GM19043 (cell line): Measurements from ENCODE around the gene CCL4.

ENCODE experiments used
- ATAC-seq: cut with Tn5 transposase; IDR thresholded peaks from one replicate; pipeline ENCODE4 v1.9.1; 2021; ENCODE audit warnings: low read depth; ENCODE audit not compliant: unreplicated experiment

Gene CCL4

DNA sequence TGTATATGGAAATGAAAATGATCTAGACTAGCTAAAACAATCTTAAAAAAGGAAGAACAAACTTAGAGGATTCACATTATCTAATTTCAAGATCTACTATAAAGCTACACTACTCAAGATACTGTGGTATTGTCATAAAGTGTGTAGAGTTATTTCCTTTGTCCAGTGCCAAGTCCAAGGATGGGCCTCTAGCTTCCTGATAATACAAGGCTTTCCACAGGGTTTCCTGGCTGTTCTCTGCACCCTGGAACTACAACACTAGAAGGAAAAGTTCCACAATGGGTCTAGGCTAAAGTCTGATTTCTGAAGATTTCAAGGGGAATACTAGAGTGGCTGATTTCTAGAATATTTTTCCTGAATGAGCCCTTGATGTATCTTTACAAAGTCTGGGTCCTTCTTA, 38.6 kb downstream of the CCL4 start:
- no peak for ATAC-seq

DNA sequence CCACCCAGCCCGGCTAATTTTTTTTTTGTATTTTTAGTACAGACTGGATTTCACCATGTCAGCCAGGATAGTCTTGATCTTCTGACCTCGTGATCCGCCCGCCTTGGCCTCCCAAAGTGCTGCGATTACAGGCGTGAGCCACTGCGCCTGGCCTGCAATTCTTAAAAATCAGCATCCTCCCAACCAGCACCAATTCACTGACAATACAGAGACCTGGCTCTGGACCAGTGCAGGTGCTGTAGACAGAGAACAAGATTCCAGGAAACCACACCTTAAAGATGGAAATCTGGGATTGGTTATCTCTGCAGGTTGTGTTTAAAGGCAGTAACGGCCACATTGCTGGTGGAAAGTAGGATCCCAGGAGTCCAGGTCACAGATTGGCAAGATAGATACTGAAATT, 39.2 kb downstream of the CCL4 start:
- ATAC-seq, result no peak

- ATAC-seq, result no peak
These were observed 40.4 kb downstream of the CCL4 start for GRCh38 chr17:36144014-36144413.

- ATAC-seq, result no peak
These were observed 41.5 kb downstream of the CCL4 start for GRCh38 chr17:36144981-36145729.

DNA sequence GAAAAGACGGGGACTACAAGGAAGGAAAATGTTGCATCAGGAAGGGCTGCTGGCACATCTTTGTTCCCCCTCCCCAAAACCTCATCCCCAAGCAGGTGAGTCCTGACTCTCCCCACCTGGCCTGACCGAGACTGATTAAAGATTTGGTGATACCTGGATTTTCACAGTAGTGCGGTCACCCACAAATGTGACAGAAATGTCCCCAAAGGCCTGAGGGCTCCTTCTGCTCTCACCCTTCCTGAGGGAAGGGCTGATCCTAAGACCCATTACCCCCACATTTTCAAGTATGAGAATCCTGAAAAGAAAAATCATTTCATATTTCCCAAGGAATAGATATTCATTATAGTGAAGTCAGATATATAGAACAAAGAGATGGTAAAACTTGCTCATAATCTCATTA, 44.0 kb downstream of the CCL4 start:
- ATAC-seq, result no peak

DNA sequence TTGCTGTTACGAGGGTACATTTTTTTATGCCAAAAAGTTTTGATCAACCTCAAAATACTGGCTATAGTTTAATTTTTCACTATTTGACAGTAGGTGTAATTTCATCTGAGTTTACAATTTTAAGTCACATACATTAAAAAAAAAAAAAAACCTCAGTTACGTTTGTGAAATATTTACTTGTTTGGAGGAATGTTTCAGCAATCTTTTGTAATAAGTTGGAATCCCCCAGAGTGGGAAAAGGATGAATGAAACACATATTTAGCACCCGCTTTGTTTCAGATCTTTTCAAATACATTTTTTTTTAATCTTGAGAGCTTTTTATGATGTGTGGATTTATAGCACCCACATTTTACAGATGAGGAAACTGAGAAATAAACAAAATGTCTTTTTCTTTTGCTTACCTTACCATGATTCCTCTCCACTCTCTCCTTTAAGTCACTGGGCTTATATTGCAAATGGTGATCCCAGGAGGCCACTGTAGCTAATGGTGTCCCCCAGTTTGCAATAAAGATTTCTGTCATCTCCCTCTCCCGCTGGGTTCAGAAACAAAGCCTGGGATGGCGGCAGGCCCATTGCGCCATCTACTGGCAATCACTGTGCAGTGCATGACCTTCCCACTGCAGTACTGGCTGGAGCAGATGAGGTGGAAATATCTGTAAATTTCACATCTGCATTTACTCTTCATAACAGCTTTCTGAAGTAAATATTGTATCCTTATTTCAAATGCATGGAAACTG, 45.1 kb downstream of the CCL4 start:
- ATAC-seq, result no peak

DNA sequence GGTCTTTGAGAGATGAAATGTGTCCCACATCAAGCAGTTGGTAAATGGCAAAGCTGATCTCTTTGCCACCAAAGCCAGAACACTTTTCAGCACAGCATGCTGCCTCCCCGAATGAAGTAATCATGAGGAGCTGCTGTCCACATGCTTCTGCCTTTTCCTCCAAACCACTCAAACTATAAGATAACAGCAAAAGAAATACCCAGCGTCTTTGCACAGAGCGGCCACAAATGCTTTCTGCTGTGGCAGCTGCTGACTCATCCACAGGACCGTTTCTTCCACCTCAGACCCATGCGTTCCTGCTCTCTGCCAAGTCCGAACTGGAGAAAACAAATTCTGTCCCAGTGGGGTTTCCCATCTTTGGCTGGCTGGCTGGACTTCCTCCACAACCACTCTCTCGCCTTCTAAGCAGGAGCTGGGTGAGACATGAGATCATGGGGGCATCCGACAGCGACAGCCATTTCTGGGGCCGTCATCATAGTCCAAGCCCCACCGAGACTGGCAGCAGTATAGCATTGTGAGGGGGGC, 45.7 kb downstream of the CCL4 start:
- no peak for ATAC-seq

DNA sequence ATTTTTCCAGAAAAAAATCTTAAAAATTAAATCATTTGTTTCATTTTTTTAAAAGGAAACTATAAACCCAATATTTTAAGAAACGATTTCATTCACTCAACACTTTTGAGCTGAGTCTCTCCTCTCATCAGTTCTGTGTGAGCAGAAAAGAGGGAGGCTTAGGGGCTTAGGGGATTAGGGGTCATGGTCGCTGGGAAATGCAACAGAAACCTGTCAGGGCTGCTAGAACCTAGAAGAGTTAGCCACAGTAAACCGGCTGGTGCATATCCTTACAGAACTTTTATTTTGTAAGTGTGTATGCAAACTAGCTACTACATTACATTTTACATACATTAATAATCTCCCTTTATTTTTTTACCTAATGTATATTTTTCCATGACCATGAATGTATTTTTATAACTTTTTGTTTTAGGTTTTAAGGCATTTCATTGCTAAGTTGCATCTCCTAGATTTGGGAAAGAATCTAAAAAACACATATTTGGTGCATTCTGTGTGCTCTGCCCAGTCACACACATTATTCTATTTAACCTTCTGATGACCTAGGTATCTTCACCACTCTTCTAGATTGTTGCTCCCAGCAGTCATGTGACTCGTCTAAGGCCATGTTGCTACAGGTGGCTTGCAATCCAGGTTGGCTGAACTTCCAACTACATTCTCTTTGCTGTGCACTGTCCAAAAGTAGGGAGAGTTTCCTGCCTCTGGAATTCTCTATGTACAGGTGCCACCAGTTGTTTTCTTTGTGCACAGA, 48.4 kb downstream of the CCL4 start:
- ATAC-seq, result no peak

DNA sequence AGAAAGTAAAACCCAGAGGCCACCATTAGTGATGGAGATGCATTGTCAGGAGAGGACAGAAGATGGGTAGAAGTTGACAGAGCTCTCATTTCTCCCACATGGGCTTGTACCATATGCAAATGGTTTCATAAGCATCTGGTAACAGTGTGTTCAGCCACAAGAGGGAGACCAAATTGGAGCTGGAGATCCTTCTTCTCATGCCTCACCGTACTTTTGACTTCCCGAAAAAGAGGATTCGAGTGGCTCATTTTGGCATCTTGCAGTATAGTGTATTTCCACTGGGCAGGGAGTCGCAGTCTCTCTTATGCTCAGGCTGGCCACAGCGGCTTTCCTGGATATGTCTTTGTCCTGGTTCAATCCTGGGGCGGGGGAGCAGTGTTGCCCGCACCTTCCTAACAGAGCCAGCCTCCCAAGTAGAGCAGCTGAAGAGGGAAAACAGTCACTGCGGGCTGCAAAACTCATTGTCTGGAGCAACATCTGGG, 49.1 kb downstream of the CCL4 start:
- ATAC-seq, result no peak

DNA sequence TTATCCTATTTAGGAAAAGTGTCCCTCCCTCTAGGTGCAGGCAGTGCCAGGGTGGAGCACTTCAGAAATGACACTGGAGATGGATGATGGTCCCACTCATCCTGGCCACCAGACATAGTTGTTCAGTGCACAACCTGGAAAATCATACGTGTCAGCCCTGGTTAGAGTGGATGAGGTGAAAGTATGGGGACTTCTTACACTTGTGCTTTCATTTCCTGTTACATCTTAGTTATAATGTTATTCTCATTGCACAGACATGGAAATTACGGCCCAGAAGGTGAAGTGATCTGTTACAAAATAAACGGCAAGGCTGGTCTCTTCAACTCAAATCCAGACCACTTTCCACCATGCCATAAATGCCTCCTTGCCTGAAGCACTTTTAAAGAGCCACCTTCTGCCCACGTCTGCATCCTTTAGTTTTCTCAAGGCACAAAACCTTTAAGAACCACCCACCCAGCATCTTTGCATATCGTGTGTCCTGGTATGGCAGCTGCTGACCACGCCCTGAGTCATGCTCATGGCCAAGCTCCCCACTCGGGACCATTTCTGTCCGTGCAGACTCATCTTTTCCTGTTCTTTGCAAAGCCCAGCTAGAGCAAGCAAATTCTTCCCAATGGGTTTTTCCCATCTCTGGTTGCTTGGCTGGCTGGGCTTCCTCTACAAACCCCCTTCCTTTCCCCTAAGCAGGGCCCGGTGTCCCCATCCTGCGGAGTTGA, 50.4 kb downstream of the CCL4 start:
- no peak for ATAC-seq
